GM23248 (cell line): ENCODE data around the gene GSC2.

Experiments
- EZH2 ChIP-seq: fragments of 200-600 bp; sonication (generic); IDR thresholded peaks from 2 replicates; pipeline ENCODE4 v1.6.1; 2018; ENCODE audit warnings: antibody characterized with exemption, mild to moderate bottlenecking; ENCODE audit not compliant: insufficient read depth, poor library complexity, severe bottlenecking
- EZH2phosphoT487 ChIP-seq: fragments of 200-600 bp; sonication (generic); IDR thresholded peaks from 2 replicates; pipeline ENCODE4 v1.6.1; 2018; ENCODE audit warnings: antibody characterized with exemption, moderate library complexity, mild to moderate bottlenecking, low read depth; ENCODE audit not compliant: insufficient read depth

DNA sequence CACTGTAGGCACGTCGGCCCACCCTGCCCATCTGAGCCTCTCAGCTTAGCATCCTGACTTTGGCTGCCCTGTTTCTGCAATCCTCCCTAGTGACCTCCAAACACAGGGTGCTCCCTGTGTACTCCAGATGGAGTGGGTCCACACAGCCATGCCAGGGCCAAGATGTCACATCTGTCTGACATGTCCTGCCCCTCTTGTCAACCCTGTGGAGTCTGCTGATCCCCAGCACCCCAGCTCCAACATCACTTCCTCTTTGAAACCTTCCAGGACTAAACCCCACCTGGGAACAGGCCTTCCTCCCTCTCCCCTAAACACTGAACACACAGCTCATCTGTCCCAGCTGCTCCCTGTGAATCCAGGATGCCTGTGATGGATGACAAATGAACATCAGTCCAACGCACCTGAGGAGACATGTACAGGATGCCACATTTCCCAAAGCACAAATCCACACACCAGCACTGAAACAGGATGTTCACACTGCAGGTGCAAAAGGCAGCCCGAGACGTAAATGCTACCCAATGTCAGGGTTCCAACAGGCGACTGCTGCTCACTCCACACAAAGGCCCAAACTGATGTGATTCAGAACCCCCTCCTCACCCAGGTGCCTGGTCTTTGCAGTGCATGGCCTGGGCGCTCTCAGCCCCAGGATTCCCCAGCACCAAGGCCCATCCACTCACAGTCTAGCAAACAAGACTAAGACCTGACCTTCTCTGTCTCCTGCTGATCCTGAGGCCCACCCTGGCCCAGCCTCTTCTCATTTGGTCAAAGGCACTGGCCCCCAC, 21.0 kb downstream of the GSC2 start:
- TF ChIP-seq EZH2 (no peak), EZH2phosphoT487 (no peak)
